NCI-H526 (cell line): ENCODE measurements around the gene ZSWIM8.
A peak's percentile ranks its signal among the peaks of the same experiment; 100 is the strongest.

Experiments
- DNase-seq, 2 experiments: peaks; one replicate each; lab custom pipeline; 2025; lab: John Stamatoyannopoulos, UW

Gene ZSWIM8

GRCh38 chr10:73797324-73798025 is 12.1 kb downstream of the ZSWIM8 start:
- no peak for DNase-seq

- DNase-seq: no peak
These were observed 12.7 kb downstream of the ZSWIM8 start for GRCh38 chr10:73798087-73798486.

- no peak for DNase-seq
These were observed 13.6 kb downstream of the ZSWIM8 start for GRCh38 chr10:73798927-73799560.

GRCh38 chr10:73799899-73800559 is 14.6 kb downstream of the ZSWIM8 start:
- no peak for DNase-seq

- no peak for DNase-seq
These were observed 15.3 kb downstream of the ZSWIM8 start for GRCh38 chr10:73800560-73801252.

- DNase-seq: no peak
These were observed 15.8 kb downstream of the ZSWIM8 start for GRCh38 chr10:73801253-73801590.

- DNase-seq: no peak
These were observed 17.0 kb downstream of the ZSWIM8 start for GRCh38 chr10:73802276-73802991.

GRCh38 chr10:73803680-73804286 is 18.4 kb downstream of the ZSWIM8 start:
- no peak for DNase-seq

GRCh38 chr10:73806176-73806950 is 21.0 kb downstream of the ZSWIM8 start:
- no peak for DNase-seq

GRCh38 chr10:73807471-73807870 is 22.1 kb downstream of the ZSWIM8 start:
- no peak for DNase-seq

- no peak for DNase-seq
These were observed 22.8 kb downstream of the ZSWIM8 start for GRCh38 chr10:73808021-73808815.

GRCh38 chr10:73809061-73809818 is 23.8 kb downstream of the ZSWIM8 start:
- DNase-seq: no peak

- DNase-seq: no peak
These were observed 24.9 kb downstream of the ZSWIM8 start for GRCh38 chr10:73810358-73810734.

- DNase-seq: peak in 1 of 2 experiments; percentile 43
These were observed 25.5 kb downstream of the ZSWIM8 start for GRCh38 chr10:73810735-73811465.

GRCh38 chr10:73812657-73813056 is 27.3 kb downstream of the ZSWIM8 start:
- DNase-seq: no peak

GRCh38 chr10:73813333-73813732 is 27.9 kb downstream of the ZSWIM8 start:
- DNase-seq: no peak

- no peak for DNase-seq
These were observed 29.0 kb downstream of the ZSWIM8 start for GRCh38 chr10:73814276-73814895.
